Mucosa of rectum (tissue), 2 donors: ENCODE results near the gene SH3RF3.

Source experiments
- H3K27ac ChIP-seq, 2 donors: one replicate each; pipeline ENCODE4 v1.7.0; 2013; ENCODE audit warnings: inconsistent platforms in 2 of 2, low read depth in 2 of 2, low read length in 2 of 2
- H3K27me3 ChIP-seq, 2 donors: one replicate each; pipeline ENCODE4 v1.7.0; 2013; ENCODE audit warnings: low read length in 2 of 2; ENCODE audit not compliant: control insufficient read depth in 2 of 2, insufficient read depth in 2 of 2
- H3K36me3 ChIP-seq, 2 donors: one replicate each; pipeline ENCODE4 v1.7.0; 2013; ENCODE audit warnings: low read length in 2 of 2; ENCODE audit not compliant: control insufficient read depth in 2 of 2, insufficient read depth in 2 of 2
- H3K4me1 ChIP-seq, 2 donors: one replicate each; pipeline ENCODE4 v1.7.0; 2013; ENCODE audit warnings: low read length in 2 of 2, mild to moderate bottlenecking in 1 of 2; ENCODE audit not compliant: control insufficient read depth in 2 of 2, insufficient read depth in 2 of 2
- H3K4me3 ChIP-seq, 2 donors: one replicate each; pipeline ENCODE4 v1.7.0; 2013; ENCODE audit warnings: low read length in 2 of 2
- H3K9ac ChIP-seq, 2 donors: one replicate each; pipeline ENCODE4 v1.7.0; 2013; ENCODE audit warnings: low read length in 2 of 2, low read depth in 1 of 2, mild to moderate bottlenecking in 1 of 2
- H3K9me3 ChIP-seq, 2 donors: one replicate each; pipeline ENCODE4 v1.7.0; 2013; ENCODE audit warnings: low read length in 2 of 2; ENCODE audit not compliant: control insufficient read depth in 2 of 2
- donor health status: healthy.
- donor health status: Normal muscosa, but diverticular disease.

Gene SH3RF3

GRCh38 chr2:109089602-109090300 is 39.3 kb upstream of the SH3RF3 start:
- Histone ChIP-seq H3K4me1 (no peaks in the 10 kb centered on the region), H3K27me3 (no peaks in the 10 kb centered on the region), H3K9me3 (no peaks in the 10 kb centered on the region), H3K36me3 (no peaks in the 10 kb centered on the region), H3K27ac (no peak overlapping the region), H3K9ac (no peak overlapping the region), H3K4me3 (no peak overlapping the region)

GRCh38 chr2:109091526-109091925 is 37.5 kb upstream of the SH3RF3 start:
- no peak overlapping the region for H3K27ac ChIP-seq
- no peak overlapping the region for H3K4me3 ChIP-seq
- H3K4me1 ChIP-seq, result no peaks in the 10 kb centered on the region
- no peaks in the 10 kb centered on the region for H3K27me3 ChIP-seq
- no peaks in the 10 kb centered on the region for H3K36me3 ChIP-seq
- H3K9ac ChIP-seq, result no peak overlapping the region
- H3K9me3 ChIP-seq, result no peaks in the 10 kb centered on the region

GRCh38 chr2:109094144-109094543 is 34.9 kb upstream of the SH3RF3 start:
- Histone ChIP-seq H3K9me3 (no peaks in the 10 kb centered on the region), H3K27ac (no peak overlapping the region), H3K36me3 (no peaks in the 10 kb centered on the region), H3K9ac (no peak overlapping the region), H3K27me3 (no peaks in the 10 kb centered on the region), H3K4me1 (no peaks in the 10 kb centered on the region), H3K4me3 (no peak overlapping the region)

GRCh38 chr2:109098251-109098920 is 30.6 kb upstream of the SH3RF3 start:
- Histone ChIP-seq H3K9me3 (no peaks in the 10 kb centered on the region), H3K36me3 (no peaks in the 10 kb centered on the region), H3K4me3 (no peak overlapping the region), H3K27me3 (no peaks in the 10 kb centered on the region), H3K9ac (no peak overlapping the region), H3K27ac (no peak overlapping the region), H3K4me1 (no peaks in the 10 kb centered on the region)

- no peaks in the 10 kb centered on the region for H3K36me3 ChIP-seq
- no peaks in the 10 kb centered on the region for H3K4me1 ChIP-seq
- H3K4me3 ChIP-seq, result no peak overlapping the region
- H3K9me3 ChIP-seq, result no peaks in the 10 kb centered on the region
- no peaks in the 10 kb centered on the region for H3K27me3 ChIP-seq
- H3K27ac ChIP-seq, result no peak overlapping the region
- no peak overlapping the region for H3K9ac ChIP-seq
Observed at GRCh38 chr2:109098921-109099273, 30.1 kb upstream of the SH3RF3 start.

- Histone ChIP-seq H3K4me1 (no peaks in the 10 kb centered on the region), H3K27me3 (no peaks in the 10 kb centered on the region), H3K36me3 (no peaks in the 10 kb centered on the region), H3K9me3 (no peaks in the 10 kb centered on the region), H3K4me3 (no peak overlapping the region), H3K9ac (no peak overlapping the region), H3K27ac (no peak overlapping the region)
Observed at GRCh38 chr2:109102588-109103233, 26.3 kb upstream of the SH3RF3 start.

GRCh38 chr2:109105113-109105512 is 23.9 kb upstream of the SH3RF3 start:
- H3K9me3 ChIP-seq, result no peaks in the 10 kb centered on the region
- no peaks in the 10 kb centered on the region for H3K4me1 ChIP-seq
- no peak overlapping the region for H3K27ac ChIP-seq
- no peak overlapping the region for H3K4me3 ChIP-seq
- H3K36me3 ChIP-seq, result no peaks in the 10 kb centered on the region
- peaks cover 0 to 2% of the 10 kb centered on the region in 2 donors for H3K27me3 ChIP-seq
- no peak overlapping the region for H3K9ac ChIP-seq

GRCh38 chr2:109108740-109109139 is 20.3 kb upstream of the SH3RF3 start:
- Histone ChIP-seq H3K27ac (no peak overlapping the region), H3K9me3 (no peaks in the 10 kb centered on the region), H3K4me1 (no peaks in the 10 kb centered on the region), H3K27me3 (peaks cover 0 to 2% of the 10 kb centered on the region in 2 donors), H3K4me3 (no peak overlapping the region), H3K9ac (no peak overlapping the region), H3K36me3 (no peaks in the 10 kb centered on the region)

- no peaks in the 10 kb centered on the region for H3K4me1 ChIP-seq
- H3K9ac ChIP-seq, result no peak overlapping the region
- no peak overlapping the region for H3K4me3 ChIP-seq
- no peaks in the 10 kb centered on the region for H3K36me3 ChIP-seq
- H3K27ac ChIP-seq, result no peak overlapping the region
- peaks cover 0 to 2% of the 10 kb centered on the region in 2 donors for H3K27me3 ChIP-seq
- H3K9me3 ChIP-seq, result no peaks in the 10 kb centered on the region
Observed at GRCh38 chr2:109109342-109109741, 19.7 kb upstream of the SH3RF3 start.

GRCh38 chr2:109110170-109110569 is 18.8 kb upstream of the SH3RF3 start:
- Histone ChIP-seq H3K4me1 (no peaks in the 10 kb centered on the region), H3K27me3 (peaks cover 0 to 2% of the 10 kb centered on the region in 2 donors), H3K36me3 (no peaks in the 10 kb centered on the region), H3K9me3 (no peaks in the 10 kb centered on the region), H3K4me3 (no peak overlapping the region), H3K27ac (no peak overlapping the region), H3K9ac (no peak overlapping the region)
